Activated T-helper 1 cell treated with Interleukin-2 at 50 U/mL for 16 hours (primary cell): ENCODE data around the gene LRRC8B.

Experiments
- DNase-seq: peaks from one replicate; pipeline ENCODE4 v3.0.0-alpha.2; 2020; ENCODE audit warnings: low read depth

LRRC8B gene

DNA sequence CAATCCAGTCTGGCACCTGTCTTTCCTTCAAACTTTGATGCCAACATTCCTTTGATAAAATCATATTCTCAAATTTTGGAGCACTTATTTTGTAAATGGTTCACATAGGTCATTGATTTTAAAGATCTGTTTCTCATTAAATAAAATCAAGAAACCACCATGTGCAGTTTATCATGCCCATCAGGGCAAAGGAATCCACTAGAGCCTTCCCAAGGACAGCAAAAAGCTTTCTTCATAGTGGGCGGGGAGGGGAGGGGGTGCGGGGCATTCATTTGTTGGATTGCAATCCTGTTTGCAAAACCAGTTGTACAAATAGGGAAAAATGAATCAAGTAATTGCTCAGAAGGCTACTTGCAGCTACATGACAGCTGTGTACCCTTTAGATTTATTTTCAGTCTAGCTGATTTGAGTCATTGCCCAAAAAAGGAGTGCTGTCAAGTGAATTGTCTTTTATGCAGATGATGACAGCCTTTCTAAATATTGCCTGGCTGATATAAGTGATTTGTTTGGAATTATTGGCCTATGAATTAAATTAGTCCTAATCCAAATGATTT is 23.0 kb downstream of the LRRC8B start:
- DNase-seq = no peak

DNA sequence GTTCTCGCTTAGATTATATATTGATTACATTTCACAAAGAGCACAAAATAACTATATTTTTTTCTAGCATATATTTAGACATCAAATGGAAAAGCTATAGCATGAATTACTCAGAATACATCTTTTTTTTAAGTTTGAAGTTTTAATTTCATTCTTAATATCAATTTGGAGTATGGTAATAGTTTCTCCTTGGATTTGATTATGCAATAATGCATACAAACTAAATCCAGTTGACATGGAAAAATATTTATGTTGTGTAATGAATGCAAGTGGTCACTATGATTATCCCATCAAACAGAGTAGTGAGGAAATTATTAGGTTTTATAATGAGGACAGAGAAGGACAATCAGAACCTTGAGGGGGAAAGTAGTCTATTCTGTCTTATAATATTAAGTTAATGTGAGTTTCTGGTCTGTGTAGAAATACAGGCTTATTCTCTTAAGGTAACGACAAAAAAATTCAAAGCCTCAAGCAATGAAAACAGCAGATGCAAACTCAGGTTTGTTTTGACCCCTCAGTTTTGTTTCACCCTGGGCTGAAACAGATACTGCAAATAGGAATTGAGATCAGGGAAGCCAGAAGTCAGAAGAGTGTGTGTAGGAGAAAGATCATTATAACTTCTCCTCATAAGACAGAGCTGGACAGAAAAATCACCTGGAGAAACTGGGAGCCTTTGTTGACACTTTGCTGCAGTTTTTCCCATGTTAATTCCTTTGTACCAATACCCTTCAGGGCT is 23.7 kb downstream of the LRRC8B start:
- DNase-seq = no peak

DNA sequence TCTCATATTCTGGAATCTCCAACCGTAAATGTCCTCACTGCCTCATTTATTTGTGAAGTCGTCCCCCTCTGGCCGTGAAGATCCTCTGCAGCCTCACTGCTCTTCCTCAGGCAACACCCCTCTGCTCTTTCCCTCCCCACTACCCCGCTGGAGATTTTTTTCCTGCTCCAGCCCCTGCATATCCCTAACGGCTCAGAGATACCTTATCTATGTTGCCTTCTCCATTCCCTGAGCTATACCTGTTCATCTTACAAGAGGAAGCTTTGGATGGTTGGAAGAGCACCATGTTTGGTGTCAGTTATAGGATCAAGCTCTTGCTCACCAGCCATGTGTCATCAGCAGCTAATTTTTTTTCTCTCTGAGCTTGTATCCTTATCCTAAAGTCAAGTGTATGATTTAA is 26.4 kb downstream of the LRRC8B start:
- no peak for DNase-seq

DNA sequence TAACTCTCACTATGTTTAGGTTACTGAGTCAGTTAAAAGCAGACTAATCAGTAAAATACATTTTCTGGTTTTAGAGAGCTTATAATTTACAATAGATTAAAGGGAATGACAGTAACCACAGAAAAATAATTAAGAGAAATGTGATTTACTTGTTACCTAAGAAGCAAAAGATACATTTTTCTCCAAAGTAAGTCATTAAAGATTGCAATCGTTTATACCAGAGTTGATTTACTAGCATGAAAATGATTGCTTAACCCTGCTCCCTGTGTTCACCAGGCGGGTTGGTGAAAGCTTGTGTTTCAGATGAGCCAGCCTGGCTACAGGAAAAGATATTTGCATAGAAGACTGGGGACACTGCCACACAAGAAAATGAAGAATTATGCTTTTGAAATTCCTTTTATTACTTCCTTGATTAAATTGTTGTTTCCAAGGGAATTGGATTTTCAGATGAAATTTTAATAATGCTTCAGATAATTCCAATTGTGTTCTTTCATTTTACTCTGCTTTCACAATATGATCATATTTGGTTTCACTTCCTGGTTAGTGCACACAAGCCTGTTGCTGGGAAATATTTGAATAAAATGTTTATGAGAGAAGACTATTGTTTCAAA is 27.9 kb downstream of the LRRC8B start:
- DNase-seq = no peak

DNA sequence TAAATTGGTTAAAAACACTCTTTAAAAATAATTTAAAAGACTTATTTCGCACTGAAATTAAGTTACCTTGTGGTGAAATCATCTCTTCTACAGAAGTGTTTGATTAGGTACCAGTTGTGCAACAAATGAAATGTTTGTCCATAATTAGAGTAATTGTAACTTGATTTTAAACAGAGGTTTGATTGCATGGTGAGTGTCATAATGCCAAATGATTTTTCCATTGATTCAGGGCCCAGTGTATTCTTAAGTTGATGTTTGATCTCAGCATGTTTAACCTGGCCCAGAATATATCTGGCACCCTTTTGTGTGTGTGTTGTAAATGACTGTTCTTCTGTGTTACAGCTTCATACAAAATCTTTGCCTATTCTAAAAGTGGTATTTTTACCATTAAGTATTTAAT is 28.5 kb downstream of the LRRC8B start:
- DNase-seq = no peak

- DNase-seq = no peak
Measured at GRCh38 chr1:89555550-89555949, 30.9 kb downstream of the LRRC8B start.

DNA sequence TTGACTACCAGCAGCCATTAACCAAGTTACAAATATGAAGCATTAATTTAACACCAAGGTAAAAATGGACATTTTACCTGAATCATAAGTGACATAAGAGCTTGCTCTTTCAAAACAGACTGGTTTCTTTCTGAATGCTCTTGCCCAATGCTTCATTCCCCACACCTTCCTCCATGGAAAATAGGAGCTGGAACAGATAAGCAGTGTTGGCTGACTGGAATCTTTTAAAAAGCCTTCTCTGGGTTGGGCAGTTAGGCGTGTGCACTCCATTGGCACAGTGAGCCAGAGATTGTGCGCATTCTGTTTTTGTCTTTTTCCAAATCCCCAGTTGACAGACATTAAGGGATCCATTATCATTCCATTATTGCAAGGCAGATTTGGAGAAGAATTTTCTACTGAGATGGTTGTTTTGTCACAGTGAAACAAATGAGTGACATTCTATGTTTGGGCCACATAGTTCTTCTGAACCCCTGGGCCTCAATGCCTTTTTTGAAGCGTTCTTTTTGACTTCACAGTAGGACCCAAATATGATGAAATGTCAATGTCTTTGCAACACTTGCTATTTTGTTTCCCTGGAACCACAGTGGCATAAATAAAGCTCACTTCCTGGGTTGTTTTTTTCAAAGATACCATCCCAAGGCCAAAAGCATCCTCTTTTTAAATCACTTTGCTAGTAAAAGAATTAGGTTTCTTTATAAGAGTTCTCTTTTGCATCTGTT is 32.3 kb downstream of the LRRC8B start:
- DNase-seq = no peak

GRCh38 chr1:89557445-89557825 is 32.8 kb downstream of the LRRC8B start:
- DNase-seq = no peak

- no peak for DNase-seq
Measured at GRCh38 chr1:89557956-89558355, 33.3 kb downstream of the LRRC8B start.

DNA sequence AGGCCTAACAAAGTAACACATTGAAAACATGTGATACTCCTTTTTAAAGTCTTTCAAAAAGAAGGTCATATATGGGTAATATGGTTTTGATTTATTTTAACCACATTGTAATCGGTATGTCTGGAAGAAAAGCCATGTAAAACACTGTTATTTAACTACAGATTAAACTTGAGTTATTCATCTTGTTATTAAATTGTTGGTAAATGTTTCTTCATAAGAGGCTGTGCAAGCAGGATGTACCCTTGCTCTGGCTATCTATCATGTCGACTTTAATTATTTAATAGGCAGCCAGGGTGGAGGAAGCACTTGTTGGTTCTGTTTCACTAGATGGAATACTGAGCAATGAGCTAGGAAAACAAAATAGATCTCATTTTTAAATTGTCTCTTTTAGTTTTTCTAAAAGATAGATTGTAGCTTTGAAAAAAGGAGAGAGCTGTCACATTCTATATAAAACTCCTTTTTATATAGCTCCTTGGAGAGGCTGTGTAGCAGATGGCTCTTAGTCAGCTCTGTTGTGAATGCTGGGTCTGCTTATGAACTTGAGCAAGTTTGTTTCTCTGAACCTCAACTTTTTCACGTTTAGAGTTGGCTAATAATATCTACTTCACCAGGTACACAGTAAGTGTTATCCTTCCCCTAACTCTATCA is 39.5 kb downstream of the LRRC8B start:
- no peak for DNase-seq

- no peak for DNase-seq
Measured at GRCh38 chr1:89565521-89565920, 40.9 kb downstream of the LRRC8B start.

GRCh38 chr1:89566761-89567174 is 42.1 kb downstream of the LRRC8B start:
- DNase-seq = no peak

- no peak for DNase-seq
Measured at GRCh38 chr1:89567797-89568196, 43.2 kb downstream of the LRRC8B start.

DNA sequence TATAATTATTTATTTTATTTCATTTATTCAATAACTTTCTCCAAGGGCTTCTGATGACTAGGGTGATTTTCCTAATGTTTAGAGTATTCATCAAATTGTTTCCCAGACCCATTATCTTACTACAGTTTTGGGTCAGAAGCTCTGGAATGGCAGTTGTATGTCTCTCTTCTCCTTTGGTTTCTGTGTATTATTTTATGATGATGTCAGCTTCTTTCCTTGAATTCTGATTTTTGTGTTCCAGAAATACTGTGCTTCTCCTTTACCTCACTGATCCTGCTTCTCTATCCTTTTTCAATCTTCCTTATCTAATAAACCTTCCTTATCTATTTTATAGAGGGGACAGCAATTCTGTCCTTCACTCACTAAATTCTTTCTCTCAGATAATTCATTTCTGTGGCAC is 48.8 kb downstream of the LRRC8B start:
- no peak for DNase-seq

- no peak for DNase-seq
Measured at GRCh38 chr1:89574621-89575020, 50.0 kb downstream of the LRRC8B start.

DNA sequence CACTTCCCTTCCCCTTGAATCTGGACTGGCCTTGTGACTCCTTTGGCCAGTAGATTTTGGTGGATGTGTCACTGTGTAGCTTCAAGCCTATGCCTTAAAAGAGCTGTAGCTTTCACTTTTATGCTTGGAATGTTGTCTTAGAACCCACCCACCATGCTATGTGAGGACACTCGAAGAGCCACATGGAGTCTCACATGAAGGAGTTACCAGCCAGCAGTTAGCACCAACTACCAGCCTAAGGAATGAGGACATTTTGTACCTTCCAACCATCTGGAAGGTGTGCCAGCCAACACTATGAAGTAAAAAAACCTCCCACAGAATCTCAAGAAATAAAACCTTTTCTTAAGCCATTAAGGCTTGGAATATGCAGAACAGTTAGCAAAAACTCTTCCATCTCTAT is 50.6 kb downstream of the LRRC8B start:
- DNase-seq = no peak

GRCh38 chr1:89576013-89576412 is 51.4 kb downstream of the LRRC8B start:
- DNase-seq = no peak

GRCh38 chr1:89578151-89578550 is 53.5 kb downstream of the LRRC8B start:
- DNase-seq = no peak

- DNase-seq = no peak
Measured at GRCh38 chr1:89578946-89579684, 54.5 kb downstream of the LRRC8B start.

DNA sequence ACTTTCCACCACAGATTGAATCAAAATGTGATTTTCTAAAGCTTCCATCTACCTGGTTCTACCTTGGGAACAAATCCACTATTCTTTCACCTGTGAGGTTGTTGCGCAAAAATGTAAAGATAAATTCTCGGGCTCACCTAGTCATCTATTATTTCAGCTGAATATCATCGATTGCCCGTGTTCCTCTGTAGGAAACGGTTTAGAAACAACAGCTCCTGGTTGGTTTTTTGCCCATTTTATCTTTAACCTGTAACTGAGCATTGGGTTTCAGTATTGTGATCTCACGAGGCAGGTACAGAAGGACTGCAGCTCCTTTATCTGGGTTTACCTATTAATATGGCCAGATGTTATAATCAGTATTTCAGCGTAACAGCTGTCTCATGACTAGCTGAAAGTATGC is 55.4 kb downstream of the LRRC8B start:
- DNase-seq = no peak

DNA sequence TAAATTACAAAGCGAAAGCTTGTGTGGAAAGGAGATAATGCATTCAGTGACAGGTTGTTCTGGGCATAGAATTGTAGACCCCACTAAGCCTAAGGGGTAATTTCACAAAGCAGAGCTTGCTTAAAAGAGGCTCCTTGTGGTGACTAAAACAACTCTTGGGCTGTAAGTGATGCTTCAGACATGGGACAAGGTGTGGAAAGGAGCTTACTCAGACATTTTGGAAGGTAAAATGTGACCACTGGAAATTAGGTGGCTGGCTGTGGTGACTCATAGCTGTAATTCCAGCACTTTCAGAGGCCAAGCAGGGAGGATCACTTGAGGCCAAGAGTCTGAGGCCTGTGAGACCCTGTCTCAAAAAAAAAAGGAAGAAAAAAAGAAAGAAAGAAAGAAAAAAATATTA is 57.2 kb downstream of the LRRC8B start:
- no peak for DNase-seq

DNA sequence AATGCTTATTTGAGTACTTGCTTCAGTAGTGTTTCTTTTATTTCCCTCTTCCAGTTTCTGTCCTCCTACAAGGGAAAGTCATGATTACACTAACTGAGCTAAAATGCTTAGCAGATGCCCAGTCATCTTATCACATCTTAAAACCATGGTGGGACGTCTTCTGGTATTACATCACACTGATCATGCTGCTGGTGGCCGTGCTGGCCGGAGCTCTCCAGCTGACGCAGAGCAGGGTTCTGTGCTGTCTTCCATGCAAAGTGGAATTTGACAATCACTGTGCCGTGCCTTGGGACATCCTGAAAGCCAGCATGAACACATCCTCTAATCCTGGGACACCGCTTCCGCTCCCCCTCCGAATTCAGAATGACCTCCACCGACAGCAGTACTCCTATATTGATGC is 57.9 kb downstream of the LRRC8B start:
- no peak for DNase-seq
